ENCODE measurements around the gene NRXN3.

Gene NRXN3

DNA sequence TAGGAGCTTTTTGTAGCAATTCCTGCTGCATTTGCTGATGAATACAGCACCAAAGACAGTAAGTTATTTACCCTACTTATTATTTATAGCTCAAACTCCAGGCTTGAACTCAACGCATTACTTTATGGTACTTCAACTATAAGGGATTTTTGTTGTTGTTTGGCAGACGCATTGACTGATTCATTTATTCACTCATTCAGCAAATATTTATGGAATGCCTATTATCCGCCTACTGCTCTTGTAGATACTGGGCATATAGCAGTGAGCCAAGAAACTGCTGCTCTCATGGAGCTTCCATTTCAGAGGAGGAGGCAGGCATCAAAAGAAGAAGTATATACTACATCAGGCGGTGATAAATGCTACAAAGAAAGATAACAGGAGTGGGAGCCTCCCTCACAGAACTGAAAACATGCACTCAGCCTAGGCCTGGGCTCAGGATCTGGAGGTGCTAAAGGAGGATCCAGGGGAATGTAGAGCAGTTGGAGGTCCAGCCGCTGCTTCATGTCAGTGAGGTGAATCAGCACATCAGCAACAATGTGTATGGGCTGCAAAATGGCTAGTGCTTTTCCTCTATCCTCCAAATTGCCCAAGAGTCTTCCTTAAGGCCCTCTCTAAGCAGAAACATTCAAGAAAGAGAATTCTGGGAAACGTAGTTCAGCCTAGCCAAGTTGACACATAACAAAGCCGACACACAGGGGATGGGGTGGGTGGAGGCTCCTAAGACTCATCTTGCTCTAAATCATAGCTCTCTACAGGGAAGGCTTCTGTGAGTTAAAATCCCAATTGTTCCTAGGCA lies 157.5 kb downstream of the NRXN3 start:
- no peak for DNase-seq

- no peak for DNase-seq
These were observed 159.2 kb downstream of the NRXN3 start for GRCh38 chr14:78329371-78329770.

- no peak for DNase-seq
These were observed 165.4 kb downstream of the NRXN3 start for GRCh38 chr14:78335531-78335930.

DNA sequence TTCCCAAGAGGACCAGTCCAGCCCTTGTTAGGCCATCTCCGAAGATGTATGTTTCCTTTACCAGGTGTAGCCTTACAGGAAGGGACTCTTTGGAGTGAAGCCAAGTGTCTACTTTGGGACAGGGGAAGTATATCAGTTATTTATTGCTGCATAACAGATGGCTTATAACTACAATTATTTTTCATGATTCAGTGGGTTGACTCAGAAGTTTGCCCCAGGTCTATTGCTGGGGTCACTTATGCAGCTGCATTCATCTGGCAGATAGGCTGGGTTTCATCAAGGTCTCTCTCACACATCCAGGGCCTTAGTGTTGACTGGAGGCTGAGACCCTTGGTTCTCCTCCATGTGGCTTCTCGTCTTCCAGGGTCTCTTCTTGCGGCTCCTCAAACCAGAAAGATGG lies 170.1 kb downstream of the NRXN3 start:
- no peak for DNase-seq

- no peak for DNase-seq
These were observed 171.7 kb downstream of the NRXN3 start for GRCh38 chr14:78341827-78342389.

- no peak for DNase-seq
These were observed 172.7 kb downstream of the NRXN3 start for GRCh38 chr14:78342879-78343278.

- DNase-seq = no peak
These were observed 174.1 kb downstream of the NRXN3 start for GRCh38 chr14:78344290-78344689.

DNA sequence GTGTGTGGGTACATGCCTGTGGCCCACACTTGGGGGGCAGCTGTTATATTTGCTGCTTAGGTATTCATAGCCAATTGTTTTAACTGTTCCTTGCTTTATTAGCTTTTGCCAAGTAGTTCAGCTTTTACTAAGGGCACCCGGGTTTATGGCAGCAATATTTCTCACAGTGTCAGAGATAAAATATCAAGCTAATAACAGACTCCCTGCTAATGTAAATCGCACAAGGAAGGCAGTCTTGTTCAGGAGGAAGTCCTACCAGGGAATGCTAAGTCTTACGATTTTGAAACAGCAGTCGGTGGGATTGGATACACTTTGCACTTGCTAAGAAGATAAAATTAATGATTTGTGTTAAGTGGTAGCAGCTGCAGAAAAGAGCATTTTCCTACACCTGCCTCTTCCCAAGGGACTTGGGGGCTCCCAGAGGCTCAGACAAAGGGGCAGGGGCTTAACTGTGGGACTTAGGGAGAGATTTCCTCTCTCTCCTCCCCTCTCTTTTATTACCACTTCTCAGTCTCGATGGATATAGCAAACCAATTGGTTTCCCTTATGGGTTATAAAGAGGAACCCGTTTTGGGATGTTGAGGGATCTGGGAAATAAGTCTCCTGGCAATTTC lies 175.1 kb downstream of the NRXN3 start:
- no peak for DNase-seq

DNA sequence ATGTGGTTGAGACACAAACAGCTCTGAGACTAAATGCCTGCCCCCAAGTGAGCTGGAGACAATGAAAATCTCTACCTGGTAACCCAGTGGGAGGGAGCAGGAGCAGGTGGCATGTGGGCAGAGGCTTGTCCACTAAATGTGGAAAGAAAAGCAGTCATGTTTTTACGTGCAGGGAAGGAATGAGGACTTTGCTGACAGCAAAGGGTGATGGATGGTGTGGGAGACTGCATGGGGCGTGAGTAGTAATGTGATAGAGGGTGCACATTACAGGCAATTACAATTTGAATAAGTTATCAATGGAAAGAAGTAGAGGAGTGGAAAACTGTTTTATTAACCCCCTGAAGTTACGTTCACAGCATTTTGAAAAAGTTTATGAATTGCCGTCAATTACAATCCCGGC lies 176.6 kb downstream of the NRXN3 start:
- DNase-seq = no peak

DNA sequence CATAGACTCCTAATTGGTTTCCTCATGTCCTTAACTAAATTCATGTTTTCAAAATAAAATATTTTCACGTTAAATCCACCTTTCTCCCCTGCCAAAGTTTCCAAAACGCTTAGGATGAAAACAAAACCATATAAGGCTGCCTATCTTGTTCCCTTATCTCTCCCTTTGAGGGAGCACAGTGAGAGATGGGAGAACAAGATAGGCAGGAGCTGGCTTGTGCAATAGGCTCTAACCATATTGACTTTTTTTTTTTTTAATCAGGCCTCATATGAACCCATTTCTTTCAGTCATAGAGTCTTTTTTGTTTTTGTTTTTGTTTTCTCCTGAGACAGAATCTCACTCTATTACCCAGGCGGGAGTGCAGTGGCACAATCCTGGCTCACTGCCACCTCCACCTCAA lies 184.9 kb downstream of the NRXN3 start:
- no peak for DNase-seq

DNA sequence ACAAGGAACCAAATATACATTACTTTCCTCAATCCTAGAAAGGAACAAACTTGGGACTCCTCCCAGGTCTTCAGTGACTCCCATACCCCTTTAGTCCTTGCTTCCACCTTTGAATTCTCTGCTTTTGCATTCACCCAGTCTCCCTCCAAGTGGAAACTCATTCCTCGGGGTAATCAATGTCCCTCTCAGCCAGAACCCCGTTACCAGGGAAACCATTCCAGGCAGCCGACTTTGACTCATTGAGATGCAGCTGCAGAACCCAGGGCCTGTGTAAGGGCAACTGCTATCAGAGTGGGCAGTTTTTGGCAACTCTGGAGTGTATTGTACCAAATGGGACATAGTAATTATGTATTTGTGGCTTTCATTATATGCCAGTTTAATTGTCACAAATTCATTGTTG lies 186.2 kb downstream of the NRXN3 start:
- no peak for DNase-seq

DNA sequence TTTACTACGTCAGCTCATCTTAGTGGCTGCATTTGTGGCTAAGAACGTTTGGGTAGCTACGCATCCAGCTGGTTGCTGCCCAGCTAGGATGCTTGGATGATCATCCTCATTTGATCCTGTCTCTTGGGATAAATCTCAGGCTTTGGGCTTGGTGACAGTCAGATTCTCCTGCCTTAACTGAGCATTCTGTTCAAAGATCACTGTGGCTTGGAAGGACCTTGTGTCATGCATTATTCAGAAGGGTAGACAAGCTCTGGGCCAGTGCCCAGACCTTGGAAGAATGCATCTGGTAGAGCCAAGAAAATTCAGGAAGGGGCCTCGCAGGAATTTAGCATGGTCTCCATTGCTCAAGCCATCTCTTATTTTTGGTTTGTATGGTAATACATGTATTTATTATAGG lies 188.4 kb downstream of the NRXN3 start:
- DNase-seq = no peak

DNA sequence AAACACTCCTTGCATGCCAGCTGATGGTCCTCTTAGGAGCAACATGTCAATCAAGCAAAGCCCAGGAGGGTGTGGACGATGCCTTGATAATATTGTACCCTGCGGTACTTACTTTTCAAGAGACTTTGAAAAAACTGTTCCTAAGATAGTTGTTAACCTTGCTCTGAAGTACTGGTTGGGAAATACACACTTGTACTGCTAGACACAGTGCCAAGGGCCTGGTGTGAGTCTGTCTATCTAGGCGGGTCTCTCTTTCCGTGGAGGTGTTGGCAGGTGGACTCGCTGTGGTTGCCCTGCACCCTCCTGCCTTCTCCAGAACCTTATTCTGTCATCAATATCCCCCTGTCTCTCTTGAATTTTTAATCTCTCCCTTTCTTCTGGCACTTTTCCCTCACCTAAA lies 189.4 kb downstream of the NRXN3 start:
- no peak for DNase-seq

DNA sequence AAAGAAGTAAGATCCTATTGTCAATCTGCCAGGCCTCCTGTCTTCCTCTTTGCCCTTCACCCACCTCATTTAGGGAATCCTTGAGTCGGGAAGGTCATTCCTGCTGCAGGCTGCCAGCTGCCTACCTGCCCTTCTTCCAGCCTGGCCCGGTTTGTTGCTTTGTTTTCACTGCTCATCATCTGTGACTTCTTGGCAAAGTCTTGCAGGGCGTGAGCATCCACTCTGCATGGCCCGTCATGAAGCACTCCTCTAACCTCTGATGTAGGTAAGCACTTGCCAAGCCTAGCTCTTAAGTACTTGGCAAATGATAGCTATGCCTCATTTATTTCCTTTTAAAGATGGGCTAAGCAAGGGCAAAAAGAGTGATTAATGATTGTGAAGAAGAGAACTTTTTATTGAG lies 192.8 kb downstream of the NRXN3 start:
- no peak for DNase-seq

DNA sequence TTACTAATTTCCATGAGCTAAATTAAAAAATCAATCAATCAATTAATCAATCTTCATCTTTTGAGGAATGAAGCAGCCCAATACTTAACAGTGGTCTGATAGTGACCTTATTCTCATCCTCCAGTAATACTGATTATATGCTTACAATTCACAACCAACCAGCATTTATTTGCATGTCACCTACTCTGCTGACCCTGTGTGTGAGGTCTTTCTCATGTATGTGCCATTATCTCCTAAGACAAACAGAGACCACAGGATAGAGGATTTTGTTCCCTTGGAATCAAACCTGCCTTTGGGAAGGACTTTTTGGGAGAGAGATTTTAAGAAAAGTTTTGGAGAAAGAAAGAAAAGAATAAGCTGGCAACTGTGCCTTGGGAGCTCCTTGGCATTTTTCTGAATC lies 197.2 kb downstream of the NRXN3 start:
- no peak for DNase-seq

- no peak for DNase-seq
These were observed 212.9 kb downstream of the NRXN3 start for GRCh38 chr14:78383060-78383459.

GRCh38 chr14:78398216-78398615 lies 228.0 kb downstream of the NRXN3 start:
- DNase-seq = no peak

DNA sequence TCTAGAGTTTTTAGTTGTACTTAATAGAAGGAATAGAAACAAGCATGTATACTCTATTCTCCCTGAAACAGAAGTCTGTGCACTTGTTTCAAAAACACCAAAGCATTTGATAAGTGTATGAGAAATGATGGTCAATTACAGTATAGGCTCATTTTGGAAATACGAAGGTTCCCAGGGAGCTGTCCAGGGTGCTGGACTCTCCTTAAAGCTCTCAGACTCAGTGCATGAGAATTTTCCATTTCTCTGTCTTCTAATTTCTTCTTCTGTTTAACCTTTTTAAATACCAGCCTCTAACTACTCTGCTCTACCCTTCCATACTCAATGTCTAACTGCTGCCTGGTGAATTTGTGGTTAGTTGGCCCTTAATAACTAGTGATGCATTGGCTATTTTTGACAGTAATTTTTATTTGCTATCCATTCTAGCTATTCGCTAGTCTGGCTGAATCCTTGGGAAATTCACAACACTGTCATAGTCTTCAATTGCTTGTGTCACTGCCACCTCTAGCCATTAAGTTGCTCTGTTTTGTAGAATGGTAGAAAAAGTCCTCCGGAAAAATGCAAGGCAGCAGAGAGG lies 229.2 kb downstream of the NRXN3 start:
- DNase-seq = peak; percentile 45

- DNase-seq = no peak
These were observed 231.7 kb downstream of the NRXN3 start for GRCh38 chr14:78401866-78402265.

GRCh38 chr14:78403278-78403815 lies 233.2 kb downstream of the NRXN3 start:
- DNase-seq = no peak

- no peak for DNase-seq
These were observed 235.1 kb downstream of the NRXN3 start for GRCh38 chr14:78405079-78405856.

DNA sequence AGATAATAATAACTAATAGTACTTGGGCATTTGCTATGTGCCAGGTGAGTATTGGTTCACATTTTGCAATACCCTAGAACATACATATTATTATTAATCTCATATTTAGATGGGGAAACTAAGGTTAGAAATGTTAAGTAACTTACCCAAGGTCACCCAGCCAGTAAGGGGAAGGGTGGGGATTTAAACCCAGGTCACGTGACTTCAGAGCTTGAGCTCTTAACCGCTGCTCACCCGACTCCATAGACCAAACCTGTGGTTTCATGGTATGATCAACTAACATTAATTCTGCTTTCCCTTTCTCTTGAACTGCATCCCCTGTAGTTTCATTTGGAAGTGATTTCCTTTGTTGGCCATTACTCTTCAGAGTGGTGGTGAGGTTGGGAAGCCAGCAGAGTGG lies 242.3 kb downstream of the NRXN3 start:
- no peak for DNase-seq

DNA sequence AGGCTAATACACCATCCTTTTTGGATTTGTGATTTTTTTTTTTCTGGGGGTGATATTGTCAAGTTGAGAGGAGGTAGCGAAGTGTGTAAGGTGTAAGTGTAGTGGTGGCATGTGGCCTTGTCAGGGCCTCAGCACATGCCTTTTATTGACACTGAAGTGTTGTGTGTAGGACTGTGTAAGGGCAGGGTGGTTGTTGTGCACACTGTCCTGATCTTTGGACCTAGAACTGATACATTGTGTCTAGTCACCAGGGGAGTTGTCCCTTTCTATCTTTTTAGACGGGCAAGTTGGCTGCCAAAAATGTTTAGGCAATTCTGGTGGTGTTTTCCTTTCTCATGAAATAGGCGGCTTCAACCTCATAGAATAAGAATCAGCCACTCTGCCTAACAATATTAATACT lies 244.0 kb downstream of the NRXN3 start:
- no peak for DNase-seq

Data from stimulated activated CD8-positive, alpha-beta memory T cell treated with anti-CD3 and anti-CD28 coated beads, Interleukin-4, amount 100 ng/mL, for 48 hours (primary cell).